Thymus (tissue), 11 donors: ENCODE data around the gene YIPF4. TPM values are rescaled to one million over a fixed set of nuclear protein-coding genes. Genes with fewer than 3 reads are reported as not detected.
A peak's percentile ranks its signal among the peaks of the same experiment; 100 is the strongest.
"Not testable (repeated sequence)": the region's sequence is repeated elsewhere in the genome, so short reads cannot be mapped to it uniquely, and the experiment has no call there.

Experiments used
- DNase-seq, 9 donors: peaks; one replicate each; pipeline ENCODE4 v3.0.0-alpha.2; 2013; ENCODE audit warnings: low spot score in 9 of 9, low read depth in 6 of 9, missing footprints in 1 of 9
- H3K27ac ChIP-seq, 2 donors: one replicate each; pipeline ENCODE4 v1.5.1; 2013; ENCODE audit warnings: control low read depth in 1 of 2, low read depth in 1 of 2, low read length in 1 of 2, mild to moderate bottlenecking in 1 of 2, moderate library complexity in 1 of 2
- H3K27me3 ChIP-seq, 2 donors: one replicate each; pipeline ENCODE4 v1.5.1; 2013; ENCODE audit warnings: low read length in 1 of 2; ENCODE audit not compliant: control insufficient read depth in 2 of 2, insufficient read depth in 1 of 2
- H3K36me3 ChIP-seq, 2 donors: one replicate each; pipeline ENCODE4 v1.5.1; 2013; ENCODE audit warnings: low read length in 1 of 2, mild to moderate bottlenecking in 1 of 2, moderate library complexity in 1 of 2; ENCODE audit not compliant: control insufficient read depth in 2 of 2, insufficient read depth in 2 of 2
- H3K4me1 ChIP-seq, 2 donors: one replicate each; pipeline ENCODE4 v1.5.1; 2013; ENCODE audit warnings: low read length in 2 of 2; ENCODE audit not compliant: control insufficient read depth in 2 of 2, insufficient read depth in 2 of 2
- H3K4me3 ChIP-seq, 2 donors: one replicate each; pipeline ENCODE4 v1.5.1; 2013; ENCODE audit warnings: low read length in 2 of 2, control low read depth in 1 of 2, mild to moderate bottlenecking in 1 of 2
- H3K9me3 ChIP-seq, 2 donors: one replicate each; pipeline ENCODE4 v1.5.1; 2013; ENCODE audit warnings: low read length in 1 of 2, mild to moderate bottlenecking in 1 of 2; ENCODE audit not compliant: control insufficient read depth in 2 of 2, insufficient read depth in 1 of 2
- WGBS: extraction: QIAGEN DNeasy Blood & Tissue Kit; methylation state at CpG from one replicate; pipeline ENCODE4 v1.1.7; 2013; 5-methylcytosine and 5-hydroxymethylcytosine counted together
- polyA plus RNA-seq: library from polyadenylated mRNA; stranded (reverse); fragments of 200-250 nt; gene quantifications from one replicate; pipeline ENCODE4 v1.2.3, GENCODE V29; 2013
- total RNA-seq: library from RNA; stranded (reverse); fragments of 120-200 nt; gene quantifications from one replicate; pipeline ENCODE4 v1.2.4, GENCODE V29; 2013
- donor health status: healthy.

YIPF4 gene
- total and polyA plus RNA-seq, 2 donors, result 29.9 to 32.4 TPM

- peak in 2 of 9 donors; percentile 0 to 20 for DNase-seq
- Histone ChIP-seq H3K36me3 (no peaks in the 10 kb centered on the region), H3K27me3 (no peaks in the 10 kb centered on the region), H3K4me3 (peak overlapping the region; percentile 81 to 96), H3K27ac (peak overlapping the region; percentile 92 to 97), H3K4me1 (peaks cover 2 to 10% of the 10 kb centered on the region in 2 donors), H3K9me3 (no peaks in the 10 kb centered on the region)
- 11% methylated on average over 10 of the region's 10 CpGs for WGBS
Observed at GRCh38 chr2:32355976-32356680, 78.4 kb downstream of the YIPF4 start.

GRCh38 chr2:32356681-32357317, 79.1 kb downstream of the YIPF4 start, which contains the start of gene BIRC6:
Gene BIRC6, plus strand, starts transcription at chr2:32357023. Its CDS starts 139 bp downstream, at chr2:32357162.
- Histone ChIP-seq H3K27ac (peak within 1 kb of the TSS; percentile 92 to 97), H3K27me3 (no peaks in the 10 kb centered on the region), H3K36me3 (peaks cover 0 to 1% of the 10 kb centered on the region in 2 donors), H3K4me1 (peaks cover 2 to 10% of the 10 kb centered on the region in 2 donors), H3K9me3 (no peaks in the 10 kb centered on the region), H3K4me3 (peak within 1 kb of the TSS; percentile 81 to 96)
- DNase-seq, result peak; percentile 49 to 89 (median 75)
- under 1% methylated on average over 76 of the region's 76 CpGs for WGBS

- H3K4me1 ChIP-seq, result peaks cover 2 to 10% of the 10 kb centered on the region in 2 donors
- WGBS, result under 1% methylated on average over 65 of the region's 65 CpGs
- no peaks in the 10 kb centered on the region for H3K27me3 ChIP-seq
- H3K4me3 ChIP-seq, result peak overlapping the region; percentile 81 to 96
- H3K27ac ChIP-seq, result peak overlapping the region; percentile 92 to 97
- peak in 8 of 9 donors; percentile 26 to 72 (median 43) for DNase-seq
- H3K36me3 ChIP-seq, result peaks cover 0 to 3% of the 10 kb centered on the region in 2 donors
- H3K9me3 ChIP-seq, result no peaks in the 10 kb centered on the region
Observed at GRCh38 chr2:32357318-32358110, 79.8 kb downstream of the YIPF4 start.

GRCh38 chr2:32358111-32358482, 80.4 kb downstream of the YIPF4 start:
- DNase-seq, result peak in 5 of 9 donors; percentile 9 to 45 (median 17)
- H3K9me3 ChIP-seq, result no peaks in the 10 kb centered on the region
- peak overlapping the region; percentile 40 to 74 for H3K27ac ChIP-seq
- 12% methylated on average over 16 of the region's 16 CpGs for WGBS
- no peaks in the 10 kb centered on the region for H3K27me3 ChIP-seq
- peak overlapping the region; percentile 81 to 96 for H3K4me3 ChIP-seq
- peaks cover 0 to 3% of the 10 kb centered on the region in 2 donors for H3K36me3 ChIP-seq
- H3K4me1 ChIP-seq, result peaks cover 2 to 10% of the 10 kb centered on the region in 2 donors

GRCh38 chr2:32360416-32360815, 82.7 kb downstream of the YIPF4 start:
- 96% methylated on average over 4 of the region's 4 CpGs for WGBS
- peaks cover 2 to 10% of the 10 kb centered on the region in 2 donors for H3K4me1 ChIP-seq
- H3K36me3 ChIP-seq, result peaks cover 0 to 3% of the 10 kb centered on the region in 2 donors
- no peak overlapping the region for H3K4me3 ChIP-seq
- no peaks in the 10 kb centered on the region for H3K27me3 ChIP-seq
- H3K9me3 ChIP-seq, result no peaks in the 10 kb centered on the region
- DNase-seq, result no peak
- no peak overlapping the region for H3K27ac ChIP-seq

GRCh38 chr2:32362997-32363396, 85.3 kb downstream of the YIPF4 start:
- peaks cover 2 to 10% of the 10 kb centered on the region in 2 donors for H3K4me1 ChIP-seq
- not testable (repeated sequence) for H3K36me3 ChIP-seq, H3K9me3 ChIP-seq, H3K27ac ChIP-seq, DNase-seq, H3K4me3 ChIP-seq, H3K27me3 ChIP-seq
- WGBS, result over 99% methylated on average over 2 of the region's 2 CpGs

GRCh38 chr2:32363597-32363996, 85.9 kb downstream of the YIPF4 start:
- DNase-seq, result no peak
- Histone ChIP-seq H3K27me3 (no peaks in the 10 kb centered on the region), H3K4me3 (no peak overlapping the region), H3K27ac (no peak overlapping the region), H3K4me1 (peaks cover 2 to 4% of the 10 kb centered on the region in 2 donors), H3K36me3 (peaks cover 0 to 3% of the 10 kb centered on the region in 2 donors), H3K9me3 (no peaks in the 10 kb centered on the region)
- 96% methylated on average over 2 of the region's 2 CpGs for WGBS

- DNase-seq, H3K4me3 ChIP-seq, H3K36me3 ChIP-seq, H3K9me3 ChIP-seq, H3K4me1 ChIP-seq, H3K27me3 ChIP-seq, H3K27ac ChIP-seq: not testable (repeated sequence)
- 98% methylated on average over 9 of the region's 9 CpGs for WGBS
Observed at GRCh38 chr2:32364290-32364689, 86.6 kb downstream of the YIPF4 start.
